Myocyte (in vitro differentiated cells): ENCODE measurements around the gene SPDYE1. TPM values are rescaled to one million over a fixed set of nuclear protein-coding genes. Genes with fewer than 3 reads are reported as not detected.
"Not testable (repeated sequence)": the region's sequence is repeated elsewhere in the genome, so short reads cannot be mapped to it uniquely, and the experiment has no call there.

Experiments used
- DNase-seq: peaks from one replicate; pipeline ENCODE4 v3.0.0-alpha.2; 2012; ENCODE audit warnings: low read depth
- total RNA-seq: library from RNA; depleted of rRNA; stranded (reverse); fragments of >200 nt; gene quantifications from 2 replicates; pipeline ENCODE4 v1.2.3, GENCODE V29; 2014

The SPDYE1 gene
- total RNA-seq, 1 donor from 2014 or later, result not detected

GRCh38 chr7:43990829-43991228 is 6.9 kb upstream of the SPDYE1 start:
- DNase-seq, result peak; percentile 3

- peak; percentile 37 for DNase-seq
Observed at GRCh38 chr7:43992896-43993295, 4.8 kb upstream of the SPDYE1 start.

GRCh38 chr7:43994681-43995080 is 3.0 kb upstream of the SPDYE1 start:
- not testable (repeated sequence) for DNase-seq

GRCh38 chr7:44012081-44012480 is 14.4 kb downstream of the SPDYE1 start:
- DNase-seq, result not testable (repeated sequence)

- DNase-seq, result peak; percentile 13
Observed at GRCh38 chr7:44015090-44015489, 17.4 kb downstream of the SPDYE1 start.

GRCh38 chr7:44018857-44019807 is 21.4 kb downstream of the SPDYE1 start:
- peak; percentile 99 for DNase-seq

- DNase-seq, result not testable (repeated sequence)
Observed at GRCh38 chr7:44019825-44020224, 22.1 kb downstream of the SPDYE1 start.

- DNase-seq, result not testable (repeated sequence)
Observed at GRCh38 chr7:44022069-44022468, 24.4 kb downstream of the SPDYE1 start.

GRCh38 chr7:44022796-44023467 is 25.2 kb downstream of the SPDYE1 start:
- not testable (repeated sequence) for DNase-seq

- not testable (repeated sequence) for DNase-seq
Observed at GRCh38 chr7:44029433-44029832, 31.7 kb downstream of the SPDYE1 start.

GRCh38 chr7:44030029-44030428 is 32.3 kb downstream of the SPDYE1 start:
- not testable (repeated sequence) for DNase-seq

- not testable (repeated sequence) for DNase-seq
Observed at GRCh38 chr7:44031319-44031718, 33.6 kb downstream of the SPDYE1 start.

- DNase-seq, result not testable (repeated sequence)
Observed at GRCh38 chr7:44032031-44032430, 34.3 kb downstream of the SPDYE1 start.

- DNase-seq, result not testable (repeated sequence)
Observed at GRCh38 chr7:44033971-44034844, 36.5 kb downstream of the SPDYE1 start.

GRCh38 chr7:44036364-44036763 is 38.7 kb downstream of the SPDYE1 start:
- not testable (repeated sequence) for DNase-seq

- DNase-seq, result not testable (repeated sequence)
Observed at GRCh38 chr7:44037951-44038350, 40.3 kb downstream of the SPDYE1 start.

- not testable (repeated sequence) for DNase-seq
Observed at GRCh38 chr7:44038553-44038952, 40.9 kb downstream of the SPDYE1 start.

- peak; percentile 96 for DNase-seq
Observed at GRCh38 chr7:44038961-44039558, 41.4 kb downstream of the SPDYE1 start.

- not testable (repeated sequence) for DNase-seq
Observed at GRCh38 chr7:44039800-44040492, 42.2 kb downstream of the SPDYE1 start.

GRCh38 chr7:44040493-44040891 is 42.8 kb downstream of the SPDYE1 start:
- not testable (repeated sequence) for DNase-seq
